WI38 (cell line): Measurements from ENCODE around the gene OSGEP.

Experiments
- H3K4me3 ChIP-seq: 2 replicates; pipeline ENCODE4 v1.5.1; 2011; ENCODE audit warnings: low read depth, mild to moderate bottlenecking, control low read depth, low read length
- TF ChIP-seq, protein P1 (sequence below): IDR thresholded peaks from 2 replicates; pipeline ENCODE4 v1.5.1; 2012; ENCODE audit warnings: low read depth, mild to moderate bottlenecking, control low read depth, low read length

Gene OSGEP

DNA sequence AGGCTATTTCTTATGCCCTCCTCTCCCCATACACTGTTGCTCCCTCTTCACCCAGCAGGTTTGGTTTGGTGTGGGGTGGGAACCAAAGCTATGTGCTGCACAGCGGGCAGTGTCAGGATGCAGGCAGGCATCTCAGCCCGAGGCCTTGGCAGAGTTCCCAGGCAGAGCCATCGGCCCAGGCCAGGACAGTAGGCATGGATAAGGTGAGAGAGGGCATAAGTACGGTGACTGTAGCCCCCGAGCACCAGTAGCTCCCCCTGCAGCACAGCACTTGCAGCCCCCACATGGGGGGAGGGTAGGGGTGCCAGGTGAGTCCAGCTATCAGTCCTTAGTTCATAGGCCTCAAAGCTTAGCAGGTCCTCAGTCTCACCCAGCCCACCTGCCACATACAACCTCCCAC, 25.8 kb downstream of the OSGEP start:
- H3K4me3 ChIP-seq: no peak overlapping the region
- TF ChIP-seq, protein P1, sequence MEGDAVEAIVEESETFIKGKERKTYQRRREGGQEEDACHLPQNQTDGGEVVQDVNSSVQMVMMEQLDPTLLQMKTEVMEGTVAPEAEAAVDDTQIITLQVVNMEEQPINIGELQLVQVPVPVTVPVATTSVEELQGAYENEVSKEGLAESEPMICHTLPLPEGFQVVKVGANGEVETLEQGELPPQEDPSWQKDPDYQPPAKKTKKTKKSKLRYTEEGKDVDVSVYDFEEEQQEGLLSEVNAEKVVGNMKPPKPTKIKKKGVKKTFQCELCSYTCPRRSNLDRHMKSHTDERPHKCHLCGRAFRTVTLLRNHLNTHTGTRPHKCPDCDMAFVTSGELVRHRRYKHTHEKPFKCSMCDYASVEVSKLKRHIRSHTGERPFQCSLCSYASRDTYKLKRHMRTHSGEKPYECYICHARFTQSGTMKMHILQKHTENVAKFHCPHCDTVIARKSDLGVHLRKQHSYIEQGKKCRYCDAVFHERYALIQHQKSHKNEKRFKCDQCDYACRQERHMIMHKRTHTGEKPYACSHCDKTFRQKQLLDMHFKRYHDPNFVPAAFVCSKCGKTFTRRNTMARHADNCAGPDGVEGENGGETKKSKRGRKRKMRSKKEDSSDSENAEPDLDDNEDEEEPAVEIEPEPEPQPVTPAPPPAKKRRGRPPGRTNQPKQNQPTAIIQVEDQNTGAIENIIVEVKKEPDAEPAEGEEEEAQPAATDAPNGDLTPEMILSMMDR: no peak

DNA sequence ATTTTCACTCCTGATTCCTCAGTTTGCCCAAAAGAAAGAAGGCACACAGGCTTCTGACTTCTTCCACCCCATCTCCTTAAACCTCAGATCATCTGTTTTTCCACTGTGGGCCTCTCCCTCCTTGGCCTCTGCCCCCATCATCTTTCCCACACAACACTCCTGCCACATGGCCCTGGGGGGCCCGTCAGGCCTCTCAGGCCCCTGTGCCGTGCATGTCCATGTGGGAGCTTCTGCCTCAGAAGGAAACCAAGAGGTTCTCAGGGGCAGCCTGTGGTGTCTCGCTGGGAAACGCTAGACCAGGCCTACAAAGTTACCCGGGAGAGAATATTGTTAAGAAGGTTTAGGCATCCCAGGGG, 26.6 kb downstream of the OSGEP start:
- no peak overlapping the region for H3K4me3 ChIP-seq
- TF ChIP-seq, protein P1: no peak

DNA sequence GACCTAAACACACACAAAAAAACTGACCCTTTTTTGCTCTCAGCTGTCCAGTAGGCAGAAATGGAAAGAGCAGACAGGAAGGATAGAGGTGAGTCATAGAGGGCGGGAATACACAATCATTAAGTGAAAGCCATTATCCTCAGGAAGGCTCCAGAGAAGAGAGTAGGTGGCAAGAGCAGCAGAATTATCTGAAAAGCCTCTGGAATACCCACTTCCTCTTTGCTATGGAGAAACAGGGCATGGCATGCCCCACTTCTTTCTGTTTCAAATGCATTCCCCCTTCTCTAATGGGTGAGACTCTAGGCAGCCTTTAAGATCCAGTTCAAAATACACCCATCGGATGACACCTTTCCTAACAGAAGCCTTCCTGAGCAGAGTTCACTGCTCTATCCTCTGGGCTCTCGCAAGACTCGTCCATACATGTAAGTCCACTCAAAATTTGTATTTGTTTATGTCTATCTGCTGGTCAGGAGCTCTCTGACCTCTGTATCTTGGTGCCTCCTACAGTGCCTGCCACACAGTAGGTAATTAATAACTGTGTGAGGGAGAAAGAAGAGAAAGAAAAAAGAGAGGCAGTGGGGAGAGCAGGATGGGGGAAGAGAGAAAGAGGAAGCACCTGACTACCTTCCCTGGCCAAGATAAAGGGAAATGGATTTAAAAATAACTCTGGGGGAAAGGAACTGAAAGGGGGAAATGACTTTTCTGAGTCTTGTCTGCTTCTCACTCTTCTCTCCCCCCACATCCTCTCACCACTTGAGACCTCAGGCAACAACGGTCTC, 27.2 kb downstream of the OSGEP start:
- H3K4me3 ChIP-seq: no peak overlapping the region
- TF ChIP-seq, protein P1: no peak

DNA sequence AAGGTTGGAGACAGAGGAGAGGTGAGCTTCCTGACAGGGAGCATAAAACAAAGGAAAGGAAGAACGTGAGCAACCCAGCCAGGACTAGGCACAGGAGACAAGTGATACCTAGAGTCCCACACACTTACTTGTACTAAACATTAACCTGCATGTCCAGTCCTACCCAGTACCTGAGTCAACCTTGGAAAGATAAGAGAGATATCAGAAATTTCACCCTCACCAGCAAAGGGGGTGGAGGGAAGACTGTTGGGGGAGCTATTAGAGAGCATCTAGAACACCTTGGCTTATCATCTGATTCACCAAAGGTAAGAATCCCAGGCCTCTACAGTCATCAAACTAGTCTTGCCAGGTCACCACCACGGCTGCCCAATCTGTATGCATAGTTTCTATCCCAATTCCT, 29.8 kb downstream of the OSGEP start:
- TF ChIP-seq, protein P1: no peak
- no peak overlapping the region for H3K4me3 ChIP-seq

DNA sequence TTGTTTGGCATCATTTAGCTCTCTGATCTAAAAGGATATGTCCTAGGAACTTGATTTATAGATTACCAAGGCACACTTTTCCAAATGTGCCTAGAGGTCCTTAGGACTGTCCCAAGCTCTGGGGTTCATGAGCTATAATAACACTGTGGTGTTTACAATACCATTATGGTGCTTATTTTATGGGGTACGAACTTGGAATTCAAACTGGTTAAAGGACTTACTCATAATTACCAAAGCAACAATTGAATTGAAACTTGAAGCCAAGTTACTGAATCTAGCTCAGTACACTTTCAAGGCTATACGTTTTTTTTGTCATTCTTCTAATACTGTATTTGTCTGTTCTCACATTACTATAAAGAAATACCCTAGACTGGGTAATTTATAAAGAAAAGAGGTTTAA, 31.7 kb downstream of the OSGEP start:
- no peak overlapping the region for H3K4me3 ChIP-seq
- TF ChIP-seq, protein P1: no peak

DNA sequence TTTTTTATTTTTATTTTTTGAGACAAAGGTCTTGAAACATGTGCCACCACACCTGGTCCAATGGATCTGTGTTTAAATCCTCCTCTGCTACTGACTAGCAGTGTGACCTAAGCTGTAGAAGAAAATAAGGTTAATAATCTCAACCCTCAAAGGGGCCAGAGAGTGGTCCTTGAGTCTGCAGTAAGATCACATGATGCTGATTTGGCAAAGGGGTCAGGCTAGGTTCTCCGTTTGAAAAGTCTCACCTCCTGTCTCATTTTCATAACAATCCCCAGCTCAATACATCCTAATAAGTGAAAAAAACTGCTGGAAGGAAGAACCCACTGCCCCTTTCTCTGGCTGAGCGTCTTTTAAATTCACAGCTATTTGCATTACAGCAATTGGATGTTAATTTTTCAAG, 33.3 kb downstream of the OSGEP start:
- TF ChIP-seq, protein P1: no peak
- no peak overlapping the region for H3K4me3 ChIP-seq

DNA sequence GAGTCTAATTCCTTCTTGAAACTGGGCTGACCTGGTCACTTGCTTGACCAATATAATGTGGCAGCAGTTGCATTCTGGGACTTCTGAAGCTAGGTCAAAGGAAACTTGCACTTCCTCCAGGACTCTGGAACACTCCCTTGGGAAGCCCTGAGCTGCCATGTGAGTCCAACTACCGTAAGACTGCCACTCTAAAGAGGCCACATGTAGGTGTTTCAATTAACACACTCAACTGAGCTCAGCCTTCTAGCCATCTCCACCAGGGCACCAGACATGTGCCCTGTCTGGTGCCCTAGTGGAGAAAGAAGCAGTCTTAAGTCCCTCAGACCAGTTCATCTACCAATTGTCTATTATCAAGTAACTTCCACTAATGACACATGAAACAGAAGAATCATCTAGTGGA, 35.2 kb downstream of the OSGEP start:
- TF ChIP-seq, protein P1: no peak

More for the DNA sequence above, 35.2 kb downstream of the OSGEP start:
- H3K4me3 ChIP-seq: no peak overlapping the region
